Nephron (organoid): ENCODE measurements around the gene ADORA2A.

Source experiments
- H3K27ac Mint-ChIP-seq, 3 experiments: 2 replicates each; pipeline ENCODE4 v1.8.0; 2020; ENCODE audit warnings: mixed read lengths in 3 of 3, mild to moderate bottlenecking in 2 of 3, moderate library complexity in 1 of 3
- H3K27me3 Mint-ChIP-seq: 2 replicates; pipeline ENCODE4 v1.8.0; 2021; ENCODE audit warnings: low read depth, mild to moderate bottlenecking, moderate library complexity, mixed read lengths
- H3K36me3 Mint-ChIP-seq: 2 replicates; pipeline ENCODE4 v1.8.0; 2020; ENCODE audit warnings: low read depth, mixed read lengths
- H3K4me1 Mint-ChIP-seq: 2 replicates; pipeline ENCODE4 v1.8.0; 2020; ENCODE audit warnings: mixed read lengths
- H3K4me3 Mint-ChIP-seq, 3 experiments: 2 replicates each; pipeline ENCODE4 v1.8.0; 2020; ENCODE audit warnings: mild to moderate bottlenecking in 3 of 3, mixed read lengths in 3 of 3, moderate library complexity in 2 of 3
- H3K9me3 Mint-ChIP-seq: 2 replicates; pipeline ENCODE4 v1.8.0; 2020; ENCODE audit warnings: mixed read lengths
- CTCF ChIP-seq, 3 experiments: fragments of 200-600 bp; sonication (generic); IDR thresholded peaks; one replicate each; pipeline ENCODE4 v1.5.0; 2021; ENCODE audit warnings: antibody characterized with exemption in 3 of 3; ENCODE audit not compliant: unreplicated experiment in 3 of 3

ADORA2A gene

GRCh38 chr22:24424901-24425775 lies 2.3 kb upstream of the ADORA2A start:
- Mint-ChIP-seq H3K27me3 (peaks cover 35% of the 10 kb centered on the region), H3K27ac (peak overlapping the region in 1 of 3 experiments; percentile 7), H3K9me3 (no peaks in the 10 kb centered on the region), H3K4me3 (peak overlapping the region; percentile 71 to 77 (median 76)), H3K36me3 (no peaks in the 10 kb centered on the region), H3K4me1 (peaks cover 15% of the 10 kb centered on the region)
- no peak for TF ChIP-seq CTCF (IDR thresholded peaks at IDR 0.05; ENCODE audit: unreplicated experiment in 3 of 3)

- Mint-ChIP-seq H3K36me3 (no peaks in the 10 kb centered on the region), H3K27me3 (peaks cover 35% of the 10 kb centered on the region), H3K4me1 (peaks cover 22% of the 10 kb centered on the region), H3K9me3 (no peaks in the 10 kb centered on the region), H3K27ac (no peak overlapping the region), H3K4me3 (no peak overlapping the region)
- no peak for TF ChIP-seq CTCF (IDR thresholded peaks at IDR 0.05; ENCODE audit: unreplicated experiment in 3 of 3)
Observed at GRCh38 chr22:24426436-24426835, 963 bp upstream of the ADORA2A start.

- Mint-ChIP-seq H3K27me3 (peaks cover 35% of the 10 kb centered on the region), H3K4me1 (peaks cover 27% of the 10 kb centered on the region), H3K9me3 (no peaks in the 10 kb centered on the region), H3K4me3 (no peak overlapping the region), H3K27ac (no peak overlapping the region), H3K36me3 (no peaks in the 10 kb centered on the region)
- no peak for TF ChIP-seq CTCF (IDR thresholded peaks at IDR 0.05; ENCODE audit: unreplicated experiment in 3 of 3)
Observed at GRCh38 chr22:24426851-24427499, 424 bp upstream of the ADORA2A start.

- Mint-ChIP-seq H3K4me3 (peak overlapping the region in 1 of 3 experiments; percentile 33), H3K36me3 (no peaks in the 10 kb centered on the region), H3K4me1 (peaks cover 36% of the 10 kb centered on the region), H3K27ac (peak overlapping the region in 2 of 3 experiments; percentile 3 to 9), H3K27me3 (peaks cover 27% of the 10 kb centered on the region), H3K9me3 (no peaks in the 10 kb centered on the region)
- TF ChIP-seq CTCF (IDR thresholded peaks at IDR 0.05; ENCODE audit: unreplicated experiment in 3 of 3): no peak
Observed at GRCh38 chr22:24428751-24429410, 1.5 kb downstream of the ADORA2A start.

- no peak for TF ChIP-seq CTCF (IDR thresholded peaks at IDR 0.05; ENCODE audit: unreplicated experiment in 3 of 3)
- Mint-ChIP-seq H3K4me3 (no peak overlapping the region), H3K9me3 (no peaks in the 10 kb centered on the region), H3K36me3 (no peaks in the 10 kb centered on the region), H3K27ac (peak overlapping the region in 2 of 3 experiments; percentile 3 to 9), H3K4me1 (peaks cover 44% of the 10 kb centered on the region), H3K27me3 (peaks cover 23% of the 10 kb centered on the region)
Observed at GRCh38 chr22:24429411-24430365, 2.3 kb downstream of the ADORA2A start.
